HS-27A (cell line): ENCODE data around the gene EPO.
"Not testable (repeated sequence)": the region's sequence is repeated elsewhere in the genome, so short reads cannot be mapped to it uniquely, and the experiment has no call there.

Experiments used
- DNase-seq: peaks from one replicate; pipeline ENCODE4 v3.0.0-alpha.2; 2012; ENCODE audit warnings: low read depth, missing footprints

Gene EPO

DNA sequence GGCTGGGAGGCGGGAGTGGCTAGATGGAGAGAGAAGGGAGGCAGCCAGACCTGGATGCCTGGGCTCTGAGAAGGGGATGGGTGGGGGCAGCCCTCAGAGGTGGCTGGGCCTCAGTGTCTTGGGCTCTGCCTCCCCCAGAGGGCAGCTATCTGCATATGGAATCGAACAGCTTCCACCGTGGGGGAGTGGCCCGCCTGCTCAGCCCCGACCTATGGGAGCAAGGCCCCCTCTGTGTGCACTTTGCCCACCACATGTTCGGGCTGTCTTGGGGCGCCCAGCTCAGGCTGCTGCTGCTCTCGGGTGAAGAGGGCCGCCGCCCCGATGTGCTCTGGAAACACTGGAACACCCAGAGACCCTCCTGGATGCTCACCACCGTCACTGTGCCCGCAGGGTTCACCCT lies 16.4 kb downstream of the EPO start:
- DNase-seq, result no peak

DNA sequence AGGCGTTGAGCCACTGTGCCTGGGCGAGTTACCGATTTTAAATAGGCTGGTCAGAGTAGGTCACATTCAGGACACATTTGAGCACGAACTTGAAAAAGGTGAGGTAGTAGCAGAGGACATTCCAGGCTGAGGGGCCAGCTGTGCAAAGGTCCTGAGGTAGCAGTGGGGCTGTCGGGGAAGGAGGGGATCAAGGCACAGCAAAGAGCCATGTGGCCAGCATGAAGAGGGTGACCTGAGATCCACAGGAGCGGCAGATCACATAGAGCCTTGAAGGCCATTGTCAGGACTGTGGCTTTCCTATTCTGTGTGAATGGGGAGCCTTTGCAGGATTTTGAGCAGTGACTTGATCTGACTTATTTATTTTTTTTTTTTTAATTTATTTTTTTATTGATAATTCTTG lies 19.7 kb downstream of the EPO start:
- DNase-seq, result no peak

- no peak for DNase-seq
These were observed 24.3 kb downstream of the EPO start for GRCh38 chr7:100744605-100745004.

DNA sequence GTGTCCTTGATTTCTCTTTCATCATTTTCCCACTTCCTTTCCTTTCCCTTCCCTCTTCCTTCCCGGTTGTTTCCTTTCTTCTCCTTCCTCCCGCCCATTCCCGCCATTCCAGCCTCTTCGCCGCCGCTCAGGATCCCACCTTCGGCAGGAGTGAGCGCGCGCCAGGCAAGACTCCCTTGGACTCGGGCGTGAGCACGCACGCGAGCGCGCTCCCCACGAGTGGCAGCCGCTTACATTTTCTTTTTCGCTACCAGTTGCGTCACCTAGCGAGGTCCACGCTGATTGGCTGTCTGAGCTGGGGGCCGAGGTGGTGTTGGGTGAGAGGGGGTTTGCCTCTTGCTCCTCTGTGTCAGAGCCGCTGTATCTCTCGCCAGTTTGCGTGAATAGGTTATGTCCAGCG lies 24.9 kb downstream of the EPO start:
- DNase-seq, result no peak

GRCh38 chr7:100752994-100753393 lies 32.7 kb downstream of the EPO start:
- DNase-seq, result no peak

GRCh38 chr7:100753750-100754149 lies 33.5 kb downstream of the EPO start:
- DNase-seq, result no peak

DNA sequence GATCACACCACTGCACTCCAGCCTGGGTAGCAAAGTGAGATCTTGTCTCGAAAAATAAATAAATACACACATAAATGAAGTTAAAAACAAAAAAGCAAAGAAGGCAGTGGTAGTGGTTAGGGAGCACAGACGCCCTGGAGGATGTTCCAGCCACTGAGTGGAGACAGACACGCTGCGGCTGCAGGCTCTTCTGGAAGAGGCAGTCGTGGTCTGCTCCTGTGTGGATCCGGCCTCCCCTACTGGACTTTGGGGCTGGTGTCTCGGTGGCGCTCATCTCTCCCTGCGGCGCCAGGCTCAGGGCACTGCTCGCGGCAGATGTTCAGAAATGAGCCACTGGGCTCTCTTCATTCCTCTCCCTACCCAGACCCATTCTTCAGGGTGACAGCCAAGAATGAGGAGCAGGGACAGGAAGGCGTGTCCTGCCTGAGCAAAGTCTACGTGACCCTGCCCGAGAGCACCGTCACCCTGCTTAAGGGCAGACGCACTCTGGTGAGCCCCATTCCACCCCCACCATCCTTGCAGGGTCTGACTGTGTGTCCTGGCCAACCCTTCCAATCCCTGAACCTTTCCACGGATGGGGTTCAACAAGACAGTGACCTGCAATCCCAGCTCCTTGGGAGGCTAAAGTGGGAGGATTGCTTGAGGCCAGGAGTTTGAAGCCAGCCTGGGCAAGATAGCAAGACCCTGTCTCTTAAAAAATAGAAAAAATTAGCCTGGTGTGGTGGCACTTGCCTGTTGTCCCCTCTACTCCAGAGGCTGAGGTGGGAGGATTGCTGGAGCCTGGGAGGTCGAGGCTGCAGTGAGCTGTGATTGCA lies 39.3 kb downstream of the EPO start:
- no peak for DNase-seq

DNA sequence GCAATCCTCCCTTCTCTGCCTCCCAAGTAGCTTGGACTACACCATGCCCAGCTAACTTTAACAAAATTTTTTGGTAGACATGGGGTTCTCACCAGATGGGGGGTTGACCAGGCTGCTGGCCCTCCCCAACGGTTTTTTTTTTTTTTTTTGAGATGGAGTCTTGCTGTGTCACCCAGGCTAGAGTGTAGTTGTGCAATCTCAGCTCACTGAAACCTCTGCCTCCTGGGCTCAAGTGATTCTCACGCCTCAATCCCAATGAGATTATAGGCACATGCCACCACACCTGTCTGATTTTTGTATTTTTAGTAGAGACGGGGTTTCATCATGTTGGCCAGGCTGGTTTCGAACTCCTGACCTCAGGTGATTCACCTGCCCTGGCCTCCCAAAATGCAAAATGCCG lies 42.6 kb downstream of the EPO start:
- not testable (repeated sequence) for DNase-seq

- DNase-seq, result no peak
These were observed 43.4 kb downstream of the EPO start for GRCh38 chr7:100763556-100764140.

- no peak for DNase-seq
These were observed 44.6 kb downstream of the EPO start for GRCh38 chr7:100764841-100765240.

- no peak for DNase-seq
These were observed 45.0 kb downstream of the EPO start for GRCh38 chr7:100765250-100765649.

- no peak for DNase-seq
These were observed 48.5 kb downstream of the EPO start for GRCh38 chr7:100768784-100769183.
